H7 (cell line): Measurements from ENCODE around the gene EXOC6B. TPM values are rescaled to one million over a fixed set of nuclear protein-coding genes. Genes with fewer than 3 reads are reported as not detected.

Source experiments
- DNase-seq: peaks from one replicate; pipeline ENCODE4 v3.0.0; 2012
- H3K27me3 ChIP-seq: 2 replicates; pipeline ENCODE4 v1.6.0; 2011; ENCODE audit warnings: mild to moderate bottlenecking, low read length; ENCODE audit not compliant: control insufficient read depth, insufficient read depth
- H3K36me3 ChIP-seq: replicated peaks from 2 replicates; pipeline ENCODE4 v1.5.1; 2011; ENCODE audit warnings: low read length; ENCODE audit not compliant: control insufficient read depth, insufficient read depth
- H3K4me3 ChIP-seq: 2 replicates; pipeline ENCODE4 v1.5.1; 2011; ENCODE audit warnings: low read depth, mild to moderate bottlenecking, control low read depth, low read length, moderate library complexity; ENCODE audit not compliant: insufficient read depth
- total RNA-seq: library from RNA; depleted of rRNA; stranded (reverse); fragments of >200 nt; shearing (Covaris generic); gene quantifications from 2 replicates; pipeline ENCODE4 v1.2.3, GENCODE V29; 2014

Gene EXOC6B
- total RNA-seq, 1 experiment from 2014 or later = 20.5 TPM

- DNase-seq = no peak
Measured at GRCh38 chr2:72750977-72751639, 74.7 kb downstream of the EXOC6B start.

DNA sequence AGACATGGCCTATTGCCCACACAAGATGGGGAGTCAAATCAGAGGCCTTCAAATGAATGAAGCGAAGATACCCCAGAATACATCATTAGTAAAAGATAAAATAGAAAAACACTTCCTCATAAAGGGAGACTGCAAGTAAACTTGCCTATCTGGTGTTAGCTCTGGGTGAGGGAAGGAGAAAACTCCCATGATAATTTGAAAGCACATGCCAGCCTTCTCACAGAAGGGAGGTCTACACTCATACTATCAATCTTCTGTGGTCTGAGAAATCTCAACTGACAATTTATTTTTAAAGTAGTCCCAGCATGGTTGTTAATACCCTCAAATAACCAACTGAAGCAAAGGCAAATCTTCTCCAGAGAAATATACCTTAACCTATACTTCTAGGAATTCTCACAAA lies 75.4 kb downstream of the EXOC6B start:
- H3K36me3 ChIP-seq = no peaks in the 10 kb centered on the region
- H3K4me3 ChIP-seq = no peak overlapping the region
- no peaks in the 10 kb centered on the region for H3K27me3 ChIP-seq
- DNase-seq = no peak

More at GRCh38 chr2:72750977-72751639, 74.7 kb downstream of the EXOC6B start:
- no peak overlapping the region for H3K4me3 ChIP-seq
- H3K36me3 ChIP-seq = no peaks in the 10 kb centered on the region
- no peaks in the 10 kb centered on the region for H3K27me3 ChIP-seq

DNA sequence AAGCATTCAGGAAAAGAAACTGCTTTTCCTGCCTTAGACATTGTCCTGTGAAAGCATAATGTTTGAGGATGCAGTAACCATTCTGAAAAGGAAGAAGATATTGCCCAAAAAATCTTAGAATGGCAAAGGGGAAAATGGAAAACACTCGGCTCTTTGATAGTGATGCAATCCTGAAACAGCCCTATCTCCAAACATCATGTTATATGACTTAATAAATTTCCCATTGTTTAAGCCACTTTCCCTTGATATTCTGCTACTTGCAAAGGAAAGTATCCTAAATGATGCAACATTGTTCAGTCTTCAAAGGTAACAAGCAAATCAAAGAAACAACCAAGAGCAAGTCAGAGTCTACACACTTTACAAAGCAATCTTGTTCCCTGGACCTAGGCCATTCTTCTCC lies 78.5 kb downstream of the EXOC6B start:
- DNase-seq = no peak
- H3K27me3 ChIP-seq = no peaks in the 10 kb centered on the region
- no peaks in the 10 kb centered on the region for H3K36me3 ChIP-seq
- H3K4me3 ChIP-seq = no peak overlapping the region

DNA sequence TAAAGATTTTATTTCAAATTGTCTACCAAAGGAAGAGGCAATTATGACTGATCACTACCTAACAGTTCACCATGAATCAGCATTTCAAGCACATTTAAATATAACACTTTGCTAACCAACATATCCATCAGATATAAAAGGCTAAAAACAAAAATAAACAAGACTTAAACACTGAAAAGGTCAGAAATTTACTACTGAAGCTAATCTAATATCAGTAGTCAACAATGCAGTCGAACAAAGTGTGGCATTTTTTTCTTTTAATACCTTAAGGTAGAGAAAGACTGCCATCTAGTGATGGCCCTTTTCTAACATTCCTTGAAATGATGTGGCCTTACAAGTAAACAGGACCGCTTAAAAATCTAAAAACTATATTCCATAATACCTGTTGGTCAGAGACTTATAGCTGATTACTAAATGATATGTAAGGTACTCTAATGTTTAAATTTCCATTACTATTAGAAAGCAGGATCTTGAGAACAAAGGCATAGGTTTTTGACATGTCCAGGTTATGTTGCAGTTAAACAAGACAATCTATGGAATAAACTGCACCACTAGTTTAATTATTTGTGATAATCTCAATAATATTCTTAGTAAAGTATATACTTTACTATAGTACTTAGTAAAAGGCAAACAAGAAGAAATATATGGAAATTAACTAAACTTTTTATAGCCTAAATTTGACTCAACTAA lies 80.0 kb downstream of the EXOC6B start:
- Histone ChIP-seq H3K27me3 (no peaks in the 10 kb centered on the region), H3K36me3 (no peaks in the 10 kb centered on the region), H3K4me3 (no peak overlapping the region)
- DNase-seq = peak; percentile 12

- no peaks in the 10 kb centered on the region for H3K36me3 ChIP-seq
- DNase-seq = no peak
- H3K4me3 ChIP-seq = no peak overlapping the region
Measured at GRCh38 chr2:72744049-72744448, 81.8 kb downstream of the EXOC6B start.

DNA sequence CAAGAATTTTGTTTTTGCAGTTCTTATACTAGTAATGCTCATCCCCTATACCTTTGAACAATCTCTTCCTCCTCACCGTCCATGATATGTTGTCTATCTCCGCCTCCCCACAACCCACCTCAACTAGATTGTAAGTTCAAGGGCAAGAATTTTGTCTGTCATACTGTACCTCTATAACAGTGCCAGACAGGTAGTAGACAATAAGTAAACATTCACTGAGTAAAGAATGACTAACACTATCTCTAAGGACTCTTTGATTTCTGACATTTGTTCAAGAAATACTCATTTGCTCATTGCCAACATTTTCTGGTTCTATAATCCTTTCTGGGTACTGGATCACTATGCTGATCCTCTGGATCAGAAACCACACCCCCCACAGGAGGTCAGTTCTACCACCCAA lies 82.4 kb downstream of the EXOC6B start:
- no peak for DNase-seq
- H3K4me3 ChIP-seq = no peak overlapping the region
- no peaks in the 10 kb centered on the region for H3K36me3 ChIP-seq
- H3K27me3 ChIP-seq = no peaks in the 10 kb centered on the region

More at GRCh38 chr2:72744049-72744448, 81.8 kb downstream of the EXOC6B start:
- no peaks in the 10 kb centered on the region for H3K27me3 ChIP-seq

DNA sequence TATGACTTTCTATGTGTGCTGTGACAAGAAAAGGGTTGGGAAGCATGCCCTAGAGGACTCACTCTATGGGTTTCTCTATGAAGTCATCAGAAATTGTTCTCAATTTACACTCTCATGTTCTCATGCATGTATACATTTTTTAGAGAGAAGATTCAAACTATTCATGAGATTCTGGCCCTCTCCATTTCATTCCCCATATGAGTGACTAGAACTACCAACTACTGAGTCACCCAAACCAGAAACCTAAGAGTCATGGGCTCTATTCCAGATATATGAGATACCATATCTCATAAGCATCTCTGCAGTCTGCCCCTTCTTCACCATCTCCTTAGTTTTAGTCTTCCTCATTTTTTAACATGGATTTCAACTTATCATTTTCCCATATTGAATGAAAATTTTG lies 87.7 kb downstream of the EXOC6B start:
- H3K4me3 ChIP-seq = no peak overlapping the region
- H3K27me3 ChIP-seq = no peaks in the 10 kb centered on the region
- no peaks in the 10 kb centered on the region for H3K36me3 ChIP-seq
- DNase-seq = no peak

DNA sequence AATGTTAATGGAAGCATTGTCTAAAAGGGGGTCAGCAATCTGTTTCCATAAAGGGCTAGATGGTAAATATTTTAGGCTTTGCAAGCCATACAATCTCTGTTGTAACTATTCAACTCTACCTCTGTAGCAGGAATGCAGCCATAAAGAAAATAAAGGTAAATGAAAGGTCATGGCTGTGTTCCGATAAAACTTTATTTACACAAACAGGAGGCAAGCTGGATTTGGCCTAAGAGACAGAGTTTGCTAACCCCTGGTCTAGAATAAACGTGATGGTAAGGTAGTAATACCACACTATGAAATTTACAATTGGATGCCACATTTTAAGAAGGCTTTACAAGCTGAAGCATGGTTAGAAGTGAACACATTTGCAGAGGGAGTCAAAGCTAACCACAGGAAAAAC lies 91.4 kb downstream of the EXOC6B start:
- Histone ChIP-seq H3K27me3 (no peaks in the 10 kb centered on the region), H3K36me3 (no peaks in the 10 kb centered on the region), H3K4me3 (no peak overlapping the region)
- no peak for DNase-seq

DNA sequence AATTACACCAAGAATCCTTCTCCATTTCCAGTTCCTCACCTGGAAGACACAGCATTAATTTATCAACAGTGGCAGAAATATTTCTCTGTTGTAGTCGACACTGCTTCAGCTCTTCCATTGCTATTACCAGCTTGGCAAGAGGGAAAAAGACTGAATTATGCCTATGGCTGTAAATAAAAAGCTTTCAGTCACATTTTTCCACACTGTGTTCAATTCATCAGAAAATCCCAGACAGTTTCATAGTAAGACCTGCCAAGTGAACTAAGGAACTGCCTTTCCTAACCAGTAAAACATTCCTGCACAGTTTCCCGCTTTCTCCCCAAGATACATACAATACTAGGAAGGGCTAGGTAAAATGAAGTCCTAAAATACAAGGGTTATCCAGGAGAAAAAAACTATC lies 94.7 kb downstream of the EXOC6B start:
- Histone ChIP-seq H3K36me3 (no peaks in the 10 kb centered on the region), H3K4me3 (no peak overlapping the region), H3K27me3 (no peaks in the 10 kb centered on the region)
- no peak for DNase-seq

DNA sequence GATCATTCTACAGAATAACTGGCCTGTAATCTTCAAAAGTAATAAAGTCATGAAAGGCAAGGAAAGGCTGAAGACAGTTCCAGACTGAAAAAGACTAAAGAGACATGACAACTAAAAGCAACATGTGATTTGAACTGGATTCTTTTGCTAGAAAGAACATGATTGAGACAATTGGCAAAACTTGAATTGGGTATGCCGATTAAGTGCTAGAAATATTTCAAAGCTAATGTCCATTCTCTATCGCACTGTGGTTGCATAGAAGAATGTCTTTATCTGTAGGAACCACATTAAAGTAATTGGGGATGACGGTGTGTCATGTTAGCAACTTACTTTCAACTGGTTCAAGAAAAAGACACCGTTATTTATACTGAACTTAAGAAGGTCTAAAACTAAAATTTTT lies 98.5 kb downstream of the EXOC6B start:
- DNase-seq = no peak
- H3K4me3 ChIP-seq = no peak overlapping the region
- H3K27me3 ChIP-seq = no peaks in the 10 kb centered on the region
- no peaks in the 10 kb centered on the region for H3K36me3 ChIP-seq

DNA sequence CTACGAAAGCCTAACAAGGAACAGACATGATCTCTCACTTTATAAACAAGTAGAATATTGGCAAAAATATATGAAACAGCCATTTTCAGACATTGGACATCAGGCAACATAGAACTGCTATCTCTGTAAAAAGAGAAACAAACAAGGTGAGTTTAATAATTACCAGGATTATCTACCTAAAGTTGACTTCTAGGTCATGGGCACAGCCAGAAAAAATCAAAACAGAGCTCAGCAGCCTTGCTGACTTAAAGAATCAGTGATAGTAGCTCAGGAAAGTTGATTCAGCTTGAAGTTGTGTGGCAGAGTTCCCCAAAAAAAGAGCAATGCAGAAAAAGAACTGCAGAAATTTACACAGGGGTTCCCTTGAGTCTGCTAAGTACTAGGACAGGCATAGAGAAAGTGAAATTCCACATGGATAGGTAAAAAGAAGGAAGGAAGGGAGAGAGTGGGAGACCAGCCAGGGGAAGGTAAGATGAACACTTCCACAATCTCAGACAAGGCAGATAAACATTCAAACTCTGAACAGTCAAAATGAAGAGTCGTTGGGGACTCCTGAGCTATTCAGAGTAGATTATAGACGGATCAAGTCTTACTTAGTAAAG lies 102.0 kb downstream of the EXOC6B start:
- Histone ChIP-seq H3K4me3 (no peak overlapping the region), H3K27me3 (no peaks in the 10 kb centered on the region)
- DNase-seq = no peak

DNA sequence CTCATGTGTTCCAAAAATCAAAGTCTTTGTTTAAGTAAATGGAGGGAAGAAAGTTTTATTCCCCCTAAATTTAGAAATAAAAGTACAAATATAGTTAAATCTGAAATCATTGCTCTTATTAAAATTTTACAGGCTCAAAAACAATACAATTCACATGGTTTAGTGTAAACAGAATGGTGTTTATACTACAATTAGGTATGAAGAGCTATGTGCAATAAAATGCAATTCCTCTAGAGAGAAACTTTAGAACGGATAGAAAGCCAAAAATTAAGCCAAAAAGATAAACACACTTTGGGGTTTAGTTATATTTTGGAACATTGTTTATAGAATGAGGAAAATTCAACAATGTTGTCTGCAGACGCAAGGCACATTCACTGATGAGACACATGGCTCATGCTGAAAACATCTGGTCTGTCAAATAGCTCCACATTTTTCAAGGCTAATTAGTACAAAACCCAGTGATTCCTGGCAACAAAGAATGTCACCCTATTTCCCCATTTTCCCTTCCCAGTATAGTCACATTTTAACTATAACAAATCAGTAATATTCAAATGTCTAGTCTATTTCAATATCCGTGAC lies 103.3 kb downstream of the EXOC6B start:
- no peak for DNase-seq
- no peaks in the 10 kb centered on the region for H3K36me3 ChIP-seq
- H3K4me3 ChIP-seq = no peak overlapping the region
- no peaks in the 10 kb centered on the region for H3K27me3 ChIP-seq

More for the DNA sequence above, 102.0 kb downstream of the EXOC6B start:
- no peaks in the 10 kb centered on the region for H3K36me3 ChIP-seq

DNA sequence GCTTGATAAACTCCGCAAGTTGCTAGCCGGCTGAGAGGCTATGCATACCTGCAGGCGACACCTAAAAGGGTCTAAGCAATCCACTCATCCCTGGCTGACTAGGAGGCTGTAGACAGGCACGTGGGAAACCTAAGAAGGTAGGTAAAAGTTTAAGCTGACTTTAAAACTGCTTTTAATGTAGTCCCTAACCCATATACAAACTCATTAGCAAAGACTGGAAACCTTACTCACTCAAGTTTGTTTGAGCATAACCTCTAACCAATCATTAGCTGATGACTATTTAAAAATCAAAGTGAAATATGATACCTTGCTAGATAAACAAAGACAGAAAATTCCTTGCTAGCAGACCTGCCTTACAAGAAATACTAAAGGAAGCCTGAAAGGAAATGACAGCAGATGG lies 106.4 kb downstream of the EXOC6B start:
- Histone ChIP-seq H3K4me3 (no peak overlapping the region), H3K36me3 (no peaks in the 10 kb centered on the region; the same call in 1 of the 2 replicates), H3K27me3 (no peaks in the 10 kb centered on the region)
- DNase-seq = peak; percentile 17

DNA sequence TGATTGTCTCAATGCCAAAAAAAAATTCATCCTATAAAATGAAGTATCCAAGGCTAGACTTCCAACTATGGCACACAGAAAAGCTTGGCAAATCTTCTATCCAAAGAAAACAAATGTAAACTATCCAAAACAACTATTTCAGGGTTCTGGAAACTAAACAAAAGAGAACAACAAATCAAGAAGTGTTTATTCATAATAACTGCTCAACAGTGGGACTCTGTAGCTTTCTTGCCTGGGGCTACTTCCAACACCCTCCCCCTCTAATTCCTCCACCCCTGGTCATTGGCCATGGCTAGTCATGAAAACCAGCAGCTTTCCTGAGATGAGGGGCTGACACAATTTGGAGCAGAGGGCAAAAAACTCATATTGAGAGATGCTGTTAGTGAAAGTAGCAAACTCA lies 107.0 kb downstream of the EXOC6B start:
- Histone ChIP-seq H3K27me3 (no peaks in the 10 kb centered on the region), H3K4me3 (no peak overlapping the region), H3K36me3 (no peaks in the 10 kb centered on the region; the same call in 1 of the 2 replicates)
- no peak for DNase-seq

DNA sequence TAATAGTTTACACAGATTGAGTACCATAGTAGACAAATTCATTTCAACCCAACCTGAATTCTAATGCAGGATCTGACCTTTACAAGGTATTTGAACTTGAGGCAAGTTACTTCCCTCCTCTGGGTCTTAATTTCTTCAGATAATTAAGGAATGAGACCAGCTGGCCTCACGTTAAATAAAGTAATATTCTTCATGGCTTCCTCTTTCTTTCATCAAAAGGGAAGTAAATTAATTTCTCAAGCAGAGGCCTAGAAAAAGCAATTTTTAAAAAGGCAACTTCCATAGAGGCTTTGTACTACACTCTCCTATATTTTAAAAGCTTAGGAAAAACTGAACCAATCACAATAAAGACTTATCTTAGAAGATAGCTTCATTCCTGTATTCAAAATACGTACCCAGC lies 109.2 kb downstream of the EXOC6B start:
- H3K36me3 ChIP-seq = no peaks in the 10 kb centered on the region; the same call in 1 of the 2 replicates
- DNase-seq = no peak
- no peak overlapping the region for H3K4me3 ChIP-seq
- no peaks in the 10 kb centered on the region for H3K27me3 ChIP-seq
